MCF 10A (cell line): ENCODE data around the gene ZBTB48. TPM values are rescaled to one million over a fixed set of nuclear protein-coding genes. Genes with fewer than 3 reads are reported as not detected.

Experiments used
- Bru-seq: library from RNA; stranded (reverse); fragments of 400-500 nt; gene quantifications from one replicate; lab custom pipeline; 2021; lab: Mats Ljungman, UMichigan
- BruChase-seq, 2 experiments: library from RNA; stranded (reverse); fragments of 400-500 nt; gene quantifications; one replicate each; lab custom pipeline; 2021; lab: Mats Ljungman, UMichigan
- BruUV-seq: library from RNA; stranded (reverse); fragments of 400-500 nt; replicated peaks from 2 replicates; lab custom pipeline; 2021; lab: Mats Ljungman, UMichigan
- CTCF ChIA-PET: fragments of 300-600 bp; sonication (Branson Sonifier 250); formaldehyde crosslinking; extraction: SDS; loops from one replicate; lab custom pipeline; 2021; ENCODE audit warnings: antibody characterized with exemption, inconsistent platforms; lab: Yijun Ruan, JAX
- POLR2A ChIA-PET: fragments of 300-600, 350-650 bp; sonication (Branson Sonifier 250); formaldehyde crosslinking; extraction: SDS; loops from one replicate; lab custom pipeline; 2020; ENCODE audit warnings: antibody characterized with exemption, inconsistent platforms; lab: Yijun Ruan, JAX
- DNase-seq: peaks from one replicate; pipeline ENCODE4 v3.0.0-alpha.2; 2018; ENCODE audit not compliant: unreplicated experiment
- H3K27ac Mint-ChIP-seq: one replicate; pipeline ENCODE4 v1.8.0; 2022; ENCODE audit warnings: mild to moderate bottlenecking, low read depth, mixed read lengths; ENCODE audit not compliant: unreplicated experiment
- H3K27me3 Mint-ChIP-seq: one replicate; pipeline ENCODE4 v1.8.0; 2022; ENCODE audit warnings: mixed read lengths; ENCODE audit not compliant: insufficient read depth, unreplicated experiment
- H3K36me3 Mint-ChIP-seq: one replicate; pipeline ENCODE4 v1.8.0; 2022; ENCODE audit warnings: mild to moderate bottlenecking, moderate library complexity, mixed read lengths; ENCODE audit not compliant: insufficient read depth, unreplicated experiment
- H3K4me1 Mint-ChIP-seq: one replicate; pipeline ENCODE4 v1.8.0; 2022; ENCODE audit warnings: mixed read lengths; ENCODE audit not compliant: insufficient read depth, unreplicated experiment
- H3K4me3 Mint-ChIP-seq: one replicate; pipeline ENCODE4 v1.8.0; 2022; ENCODE audit warnings: mild to moderate bottlenecking, moderate library complexity, mixed read lengths; ENCODE audit not compliant: unreplicated experiment
- H3K9me3 Mint-ChIP-seq: one replicate; pipeline ENCODE4 v1.8.0; 2022; ENCODE audit warnings: mixed read lengths; ENCODE audit not compliant: unreplicated experiment
- intact Hi-C: fragments of 100-400 bp; cut with micrococcal nuclease; formaldehyde crosslinking; loops from 2 replicates; pipeline ENCODE4 v1.14.1; 2022
- long read RNA-seq: library from polyadenylated mRNA; stranded (forward); transcript quantifications from one replicate; pipeline ENCODE4 v2.0.0, GENCODE V29; 2022
- total RNA-seq: library from RNA; stranded (reverse); gene quantifications from 2 replicates; pipeline ENCODE4 v1.2.3, GENCODE V29; 2022
- TF ChIP-seq, protein P1 (sequence below): fragments of 200-600 bp; IDR thresholded peaks from one replicate; pipeline ENCODE4 v1.8.0; 2022; ENCODE audit warnings: antibody characterized with exemption, mild to moderate bottlenecking; ENCODE audit not compliant: unreplicated experiment

ZBTB48 gene
- total RNA-seq: 40.6 TPM in 2 replicates
- percentile 66 among the genes with signal in this experiment for Bru-seq, nascent RNA
- percentile 66 among the genes with signal in this experiment for BruChase-seq, experiment 1, labeled RNA remaining after a 6-hour chase
- BruChase-seq, experiment 2, labeled RNA remaining after a 2-hour chase: percentile 77 among the genes with signal in this experiment
- long read RNA-seq, partial matches to known transcripts: 8 of 49 reads
- long read RNA-seq, other reads (novel, unspliced or antisense): 34 of 49 reads

- Mint-ChIP-seq H3K27ac (peak within 1 kb of the TSS; percentile 100), H3K4me1 (peaks cover 27% of the 10 kb centered on the region), H3K27me3 (no peaks in the 10 kb centered on the region), H3K36me3 (peaks cover 5% of the 10 kb centered on the region), H3K4me3 (peak within 1 kb of the TSS; percentile 94), H3K9me3 (no peaks in the 10 kb centered on the region)
- peak; percentile 99 for DNase-seq
- CTCF ChIA-PET: interaction anchor here (1.0 to 1.7 kb wide), 3 partner anchors 26 to 89 kb away, joined by 3 to 10 read pairs (median 6); partner anchors contain the start of gene NOL9
- intact Hi-C loops: loop anchor here (1.0 kb wide), 1 partner anchor 22 kb away; no protein-coding TSS in a partner anchor
- POLR2A ChIA-PET: interaction anchor here (0.6 to 5.0 kb wide), 21 partner anchors 8 to 478 kb away, joined by 3 to 103 read pairs (median 5); partner anchors contain the start of genes KLHL21, NOL9, PLEKHG5 and TAS1R1
- TF ChIP-seq, protein P1, sequence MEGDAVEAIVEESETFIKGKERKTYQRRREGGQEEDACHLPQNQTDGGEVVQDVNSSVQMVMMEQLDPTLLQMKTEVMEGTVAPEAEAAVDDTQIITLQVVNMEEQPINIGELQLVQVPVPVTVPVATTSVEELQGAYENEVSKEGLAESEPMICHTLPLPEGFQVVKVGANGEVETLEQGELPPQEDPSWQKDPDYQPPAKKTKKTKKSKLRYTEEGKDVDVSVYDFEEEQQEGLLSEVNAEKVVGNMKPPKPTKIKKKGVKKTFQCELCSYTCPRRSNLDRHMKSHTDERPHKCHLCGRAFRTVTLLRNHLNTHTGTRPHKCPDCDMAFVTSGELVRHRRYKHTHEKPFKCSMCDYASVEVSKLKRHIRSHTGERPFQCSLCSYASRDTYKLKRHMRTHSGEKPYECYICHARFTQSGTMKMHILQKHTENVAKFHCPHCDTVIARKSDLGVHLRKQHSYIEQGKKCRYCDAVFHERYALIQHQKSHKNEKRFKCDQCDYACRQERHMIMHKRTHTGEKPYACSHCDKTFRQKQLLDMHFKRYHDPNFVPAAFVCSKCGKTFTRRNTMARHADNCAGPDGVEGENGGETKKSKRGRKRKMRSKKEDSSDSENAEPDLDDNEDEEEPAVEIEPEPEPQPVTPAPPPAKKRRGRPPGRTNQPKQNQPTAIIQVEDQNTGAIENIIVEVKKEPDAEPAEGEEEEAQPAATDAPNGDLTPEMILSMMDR: no peak
- TSS peak; percentile 92 for BruUV-seq
Observed at GRCh38 chr1:6579374-6580118, at the start of gene ZBTB48. Gene ZBTB48, plus strand, starts transcription at chr1:6579994. Its CDS starts 616 bp downstream, at chr1:6580610.

- BruUV-seq: no TSS peak
- ChIA-PET CTCF (interaction anchor here (0.6 to 2.0 kb wide), 2 partner anchors 24 to 114 kb away, joined by 3 to 6 read pairs; partner anchors contain the start of gene TAS1R1), POLR2A (no interaction called here)
- DNase-seq: no peak
- Mint-ChIP-seq H3K36me3 (peaks cover 93% of the 10 kb centered on the region), H3K4me1 (no peaks in the 10 kb centered on the region), H3K9me3 (no peaks in the 10 kb centered on the region), H3K27ac (no peak overlapping the region), H3K27me3 (no peaks in the 10 kb centered on the region), H3K4me3 (no peak overlapping the region)
- intact Hi-C loops: no loop called here
- TF ChIP-seq, protein P1: no peak
Observed at GRCh38 chr1:6530504-6531160, 49.2 kb upstream of the ZBTB48 start.

GRCh38 chr1:6531996-6532395 lies 47.8 kb upstream of the ZBTB48 start:
- no TSS peak for BruUV-seq
- peaks cover 84% of the 10 kb centered on the region for H3K36me3 Mint-ChIP-seq
- H3K9me3 Mint-ChIP-seq: no peaks in the 10 kb centered on the region

More at GRCh38 chr1:6531996-6532395, 47.8 kb upstream of the ZBTB48 start:
- Mint-ChIP-seq H3K4me3 (no peak overlapping the region), H3K27ac (no peak overlapping the region), H3K4me1 (no peaks in the 10 kb centered on the region), H3K27me3 (no peaks in the 10 kb centered on the region)
- TF ChIP-seq, protein P1: no peak
- intact Hi-C loops: no loop called here
- POLR2A ChIA-PET: no interaction called here
- no peak for DNase-seq
- CTCF ChIA-PET: interaction anchor here (0.5 to 2.0 kb wide), 3 partner anchors 9 to 26 kb away, joined by 3 to 6 read pairs (median 4); partner anchors contain the start of gene TAS1R1
